SH-SY5Y (cell line): ENCODE results near the gene HS1BP3.

Source experiments
- GATA2 ChIP-seq: IDR thresholded peaks from 2 replicates; pipeline ENCODE4 v1.6.1; 2011; ENCODE audit warnings: mild to moderate bottlenecking, low read depth, low read length
- GATA3 ChIP-seq: IDR thresholded peaks from 2 replicates; pipeline ENCODE4 v1.6.1; 2011; ENCODE audit warnings: low read depth, mild to moderate bottlenecking, low read length, moderate library complexity

GRCh38 chr2:20585710-20586594, 64.9 kb downstream of the HS1BP3 start:
- no peak for TF ChIP-seq GATA3
- no peak for TF ChIP-seq GATA2
